PC-3 (cell line): ENCODE measurements around the gene LTBP4. TPM values are rescaled to one million over a fixed set of nuclear protein-coding genes. Genes with fewer than 3 reads are reported as not detected.

Source experiments
- ATAC-seq: fragments of 200-7000 bp; cut with Tn5 transposase; 2 replicates; pipeline ENCODE4 v1.9.1; 2020; ENCODE audit warnings: mild to moderate bottlenecking, moderate library complexity
- BruUV-seq: library from RNA; stranded (reverse); fragments of 400-500 nt; replicated peaks from 2 replicates; lab custom pipeline; 2021; lab: Mats Ljungman, UMichigan
- CTCF ChIA-PET: fragments of 300-600 bp; sonication (Branson Sonifier 250); formaldehyde crosslinking; loops from one replicate; lab custom pipeline; 2022; ENCODE audit warnings: antibody characterized with exemption; lab: Charles Lee
- POLR2A ChIA-PET: fragments of 300-600 bp; sonication (Branson Sonifier 250); formaldehyde crosslinking; loops from one replicate; lab custom pipeline; 2022; ENCODE audit warnings: antibody characterized with exemption; ENCODE audit not compliant: unreplicated experiment; lab: Charles Lee
- DNase-seq: peaks from one replicate; pipeline ENCODE4 v3.0.0-alpha.2; 2015
- H2AFZ ChIP-seq: fragments of 300-600 bp; sonication (generic); 2 replicates; pipeline ENCODE4 v1.6.0; 2016; ENCODE audit warnings: antibody characterized with exemption, low read length
- H3F3A ChIP-seq: fragments of 300-600 bp; sonication (generic); one replicate; pipeline ENCODE4 v1.6.0; 2017; ENCODE audit warnings: antibody characterized with exemption, low read length, control low read depth, mild to moderate bottlenecking; ENCODE audit not compliant: unreplicated experiment
- H3K27ac ChIP-seq: fragments of 300-600 bp; sonication (generic); 2 replicates; pipeline ENCODE4 v1.5.1; 2016; ENCODE audit warnings: mild to moderate bottlenecking, low read length
- H3K27me3 ChIP-seq: fragments of 300-600 bp; sonication (generic); 2 replicates; pipeline ENCODE4 v1.6.1; 2016; ENCODE audit warnings: low read length, mixed read lengths
- H3K36me3 ChIP-seq: fragments of 300-600 bp; sonication (generic); 2 replicates; pipeline ENCODE4 v1.6.1; 2016; ENCODE audit warnings: low read depth, mixed run types, low read length, mixed read lengths
- H3K4me1 ChIP-seq: fragments of 300-600 bp; sonication (generic); 2 replicates; pipeline ENCODE4 v1.5.1; 2016; ENCODE audit warnings: low read length; ENCODE audit not compliant: insufficient read depth
- H3K4me2 ChIP-seq: fragments of 300-600 bp; sonication (generic); 2 replicates; pipeline ENCODE4 v1.6.0; 2016; ENCODE audit warnings: low read length
- H3K4me3 ChIP-seq: fragments of 300-600 bp; sonication (generic); 2 replicates; pipeline ENCODE4 v1.5.1; 2016; ENCODE audit warnings: mild to moderate bottlenecking, low read length, mixed read lengths
- H3K79me2 ChIP-seq: fragments of 300-600 bp; sonication (generic); 2 replicates; pipeline ENCODE4 v1.6.1; 2017; ENCODE audit warnings: low read length, mixed read lengths
- H3K9ac ChIP-seq: fragments of 300-600 bp; sonication (generic); 2 replicates; pipeline ENCODE4 v1.6.0; 2016; ENCODE audit warnings: mild to moderate bottlenecking, low read length
- H3K9me2 ChIP-seq: fragments of 300-600 bp; sonication (generic); replicated peaks from 2 replicates; pipeline ENCODE4 v1.6.1; 2016; ENCODE audit warnings: mixed run types, low read length, mixed read lengths
- H3K9me3 ChIP-seq: fragments of 300-600 bp; sonication (generic); 2 replicates; pipeline ENCODE4 v1.6.1; 2016; ENCODE audit warnings: low read length, mixed read lengths
- H4K20me1 ChIP-seq: fragments of 300-600 bp; sonication (generic); 2 replicates; pipeline ENCODE4 v1.6.1; 2016; ENCODE audit warnings: low read length, mixed read lengths
- EZH2 ChIP-seq: fragments of 300-600 bp; sonication (generic); IDR thresholded peaks from one replicate; pipeline ENCODE4 v1.6.1; 2017; ENCODE audit warnings: antibody characterized with exemption, mild to moderate bottlenecking, low read length; ENCODE audit not compliant: unreplicated experiment
- EZH2phosphoT487 ChIP-seq: fragments of 300-600 bp; sonication (generic); IDR thresholded peaks from 2 replicates; pipeline ENCODE4 v1.6.1; 2018; ENCODE audit warnings: mild to moderate bottlenecking, antibody characterized with exemption, low read length, borderline replicate concordance
- intact Hi-C: fragments of 100-400 bp; cut with micrococcal nuclease; formaldehyde crosslinking; loops from 2 replicates; pipeline ENCODE4 v1.9.0; 2023
- total RNA-seq: library from RNA; depleted of rRNA; stranded (reverse); fragments of >200 nt; gene quantifications from 2 replicates; pipeline ENCODE4 v1.2.3, GENCODE V29; 2014
- TF ChIP-seq, protein P1 (sequence below): fragments of 300-600 bp; sonication (generic); conservative IDR thresholded peaks from 2 replicates; pipeline ENCODE4 v1.5.1; 2017; ENCODE audit warnings: antibody characterized with exemption, low read depth, mild to moderate bottlenecking, low read length

The LTBP4 gene
- total RNA-seq, 1 experiment from 2014 or later: 8.9 TPM

DNA sequence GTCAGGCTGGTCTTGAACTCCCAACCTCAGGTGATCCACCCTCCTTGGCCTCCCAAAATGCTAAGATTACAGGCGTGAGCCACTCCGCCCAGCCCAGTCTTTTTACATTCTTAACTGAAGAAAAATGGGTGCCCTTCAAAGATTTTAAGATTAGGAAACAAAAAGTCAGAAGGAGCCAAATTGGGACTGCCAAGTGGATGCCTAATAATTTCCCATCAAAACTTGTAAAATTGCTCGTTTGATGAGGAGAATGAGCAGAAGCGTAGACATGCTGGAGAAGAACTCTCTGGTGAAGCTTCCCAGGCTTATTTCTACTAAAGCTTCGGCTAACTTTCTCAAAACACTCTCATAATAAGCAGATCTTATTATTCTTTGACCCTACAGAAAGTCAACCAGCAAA, 57.9 kb downstream of the LTBP4 start:
- H3K9ac ChIP-seq: no peak overlapping the region
- intact Hi-C loops: no loop called here
- no peak overlapping the region for H3K4me3 ChIP-seq
- POLR2A ChIA-PET: no interaction called here
- H3K9me3 ChIP-seq: no peaks in the 10 kb centered on the region
- TF ChIP-seq EZH2phosphoT487: no peak
- TF ChIP-seq, protein P1, sequence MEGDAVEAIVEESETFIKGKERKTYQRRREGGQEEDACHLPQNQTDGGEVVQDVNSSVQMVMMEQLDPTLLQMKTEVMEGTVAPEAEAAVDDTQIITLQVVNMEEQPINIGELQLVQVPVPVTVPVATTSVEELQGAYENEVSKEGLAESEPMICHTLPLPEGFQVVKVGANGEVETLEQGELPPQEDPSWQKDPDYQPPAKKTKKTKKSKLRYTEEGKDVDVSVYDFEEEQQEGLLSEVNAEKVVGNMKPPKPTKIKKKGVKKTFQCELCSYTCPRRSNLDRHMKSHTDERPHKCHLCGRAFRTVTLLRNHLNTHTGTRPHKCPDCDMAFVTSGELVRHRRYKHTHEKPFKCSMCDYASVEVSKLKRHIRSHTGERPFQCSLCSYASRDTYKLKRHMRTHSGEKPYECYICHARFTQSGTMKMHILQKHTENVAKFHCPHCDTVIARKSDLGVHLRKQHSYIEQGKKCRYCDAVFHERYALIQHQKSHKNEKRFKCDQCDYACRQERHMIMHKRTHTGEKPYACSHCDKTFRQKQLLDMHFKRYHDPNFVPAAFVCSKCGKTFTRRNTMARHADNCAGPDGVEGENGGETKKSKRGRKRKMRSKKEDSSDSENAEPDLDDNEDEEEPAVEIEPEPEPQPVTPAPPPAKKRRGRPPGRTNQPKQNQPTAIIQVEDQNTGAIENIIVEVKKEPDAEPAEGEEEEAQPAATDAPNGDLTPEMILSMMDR: no peak
- TF ChIP-seq EZH2: no peak
- DNase-seq: no peak
- no peaks in the 10 kb centered on the region for H3K9me2 ChIP-seq
- no peak for ATAC-seq
- H3K27me3 ChIP-seq: no peaks in the 10 kb centered on the region
- H3F3A ChIP-seq: no peaks in the 10 kb centered on the region
- no peak overlapping the region for H2AFZ ChIP-seq
- CTCF ChIA-PET: no interaction called here
- H3K79me2 ChIP-seq: no peaks in the 10 kb centered on the region
- H3K4me1 ChIP-seq: peaks cover 8% of the 10 kb centered on the region
- no TSS peak for BruUV-seq
- H4K20me1 ChIP-seq: no peaks in the 10 kb centered on the region
- no peaks in the 10 kb centered on the region for H3K36me3 ChIP-seq
- no peak overlapping the region for H3K4me2 ChIP-seq
- no peak overlapping the region for H3K27ac ChIP-seq

DNA sequence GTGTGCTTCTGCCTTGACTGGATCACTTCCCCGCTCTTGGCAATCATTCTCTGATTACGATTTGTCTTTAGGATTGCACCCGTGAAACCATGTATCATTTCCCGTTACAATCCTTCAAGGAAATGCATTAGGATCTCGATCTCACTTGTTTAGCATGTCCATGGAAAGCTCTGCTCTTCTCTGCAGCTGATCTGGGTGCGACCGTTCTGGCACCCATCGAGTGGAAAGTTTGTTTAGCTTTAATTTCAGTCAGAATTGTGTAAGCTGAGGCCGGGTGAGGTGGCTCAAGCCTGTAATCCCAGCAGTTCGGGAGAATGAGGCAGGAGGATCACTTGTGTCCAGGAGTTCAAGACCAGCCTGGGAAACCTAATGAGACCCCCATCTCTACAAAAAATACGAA, 58.4 kb downstream of the LTBP4 start:
- Histone ChIP-seq H3F3A (no peaks in the 10 kb centered on the region), H3K4me3 (no peak overlapping the region), H3K9ac (no peak overlapping the region), H3K27me3 (no peaks in the 10 kb centered on the region), H4K20me1 (no peaks in the 10 kb centered on the region), H3K9me2 (no peaks in the 10 kb centered on the region), H3K4me2 (no peak overlapping the region), H2AFZ (no peak overlapping the region), H3K27ac (no peak overlapping the region), H3K36me3 (no peaks in the 10 kb centered on the region), H3K4me1 (peaks cover 8% of the 10 kb centered on the region), H3K79me2 (no peaks in the 10 kb centered on the region), H3K9me3 (no peaks in the 10 kb centered on the region)
- ATAC-seq (no peak), DNase-seq (no peak)
- ChIA-PET POLR2A (no interaction called here), CTCF (no interaction called here)
- TF ChIP-seq, protein P1: no peak
- no peak for TF ChIP-seq EZH2phosphoT487
- no peak for TF ChIP-seq EZH2
- intact Hi-C loops: no loop called here
- no TSS peak for BruUV-seq

DNA sequence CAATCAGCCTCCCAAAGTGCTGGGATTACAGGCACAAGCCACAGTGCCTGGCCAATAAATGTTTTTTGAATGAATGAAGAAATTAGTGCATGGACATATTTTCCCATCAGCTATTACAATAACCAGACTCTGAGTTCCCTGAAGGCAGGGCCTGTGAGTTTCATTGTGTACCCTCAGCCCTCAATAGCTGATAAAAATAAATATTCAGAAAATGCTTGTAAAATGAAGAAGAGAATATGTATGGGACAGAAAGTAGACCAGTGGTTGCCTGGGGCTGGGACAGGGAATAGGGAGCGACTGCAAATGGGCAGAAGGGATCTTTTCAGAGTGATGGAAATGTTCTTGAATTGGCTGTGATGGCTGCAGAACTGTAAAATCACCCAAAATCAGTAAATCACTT, 60.4 kb downstream of the LTBP4 start:
- no TSS peak for BruUV-seq
- CTCF ChIA-PET: no interaction called here

More for the DNA sequence above, 60.4 kb downstream of the LTBP4 start:
- no peak overlapping the region for H3K9ac ChIP-seq
- no peaks in the 10 kb centered on the region for H3K9me3 ChIP-seq
- ATAC-seq: no peak
- H3F3A ChIP-seq: no peaks in the 10 kb centered on the region
- H3K36me3 ChIP-seq: no peaks in the 10 kb centered on the region
- intact Hi-C loops: loop anchor here (5.0 to 10.0 kb wide), 3 partner anchors 56 to 156 kb away; partner anchors contain the start of genes COQ8B, EGLN2 and ITPKC
- H3K27me3 ChIP-seq: no peaks in the 10 kb centered on the region
- POLR2A ChIA-PET: no interaction called here
- DNase-seq: no peak
- no peak overlapping the region for H3K27ac ChIP-seq
- H3K79me2 ChIP-seq: no peaks in the 10 kb centered on the region
- H2AFZ ChIP-seq: no peak overlapping the region
- no peak overlapping the region for H3K4me3 ChIP-seq
- no peak overlapping the region for H3K4me2 ChIP-seq
- TF ChIP-seq, protein P1: no peak
- no peak for TF ChIP-seq EZH2
- no peak for TF ChIP-seq EZH2phosphoT487
- no peaks in the 10 kb centered on the region for H4K20me1 ChIP-seq
- H3K4me1 ChIP-seq: peaks cover 14% of the 10 kb centered on the region
- H3K9me2 ChIP-seq: no peaks in the 10 kb centered on the region
